Stimulated activated CD4-positive, alpha-beta T cell treated with anti-CD3 and anti-CD28 coated beads, Interleukin-15, amount 100 ng/mL, for 24 hours (primary cell): ENCODE results near the gene ALK.
"Not testable (repeated sequence)": the region's sequence is repeated elsewhere in the genome, so short reads cannot be mapped to it uniquely, and the experiment has no call there.

Experiments
- DNase-seq: peaks from one replicate; pipeline ENCODE4 v3.0.0-alpha.2; 2020

Gene ALK

DNA sequence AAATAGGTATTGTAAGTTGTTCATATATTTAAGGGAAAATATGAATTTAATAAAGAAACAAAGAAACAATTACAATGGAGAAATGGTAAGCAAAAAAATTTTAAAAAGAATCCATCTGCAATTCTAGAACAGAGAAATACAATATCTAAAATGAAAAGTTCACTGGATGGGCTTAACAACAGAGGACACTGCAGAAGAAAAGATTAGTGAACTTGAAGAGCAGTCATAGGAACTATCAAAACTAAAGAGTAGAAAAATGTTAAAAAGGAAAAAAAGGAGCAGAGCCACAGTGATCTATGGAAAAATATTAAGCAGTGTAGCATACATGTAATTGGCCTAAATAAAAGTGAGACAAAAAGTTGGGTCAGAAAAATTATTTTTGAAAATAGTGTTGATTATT, 83.5 kb downstream of the ALK start:
- no peak for DNase-seq

DNA sequence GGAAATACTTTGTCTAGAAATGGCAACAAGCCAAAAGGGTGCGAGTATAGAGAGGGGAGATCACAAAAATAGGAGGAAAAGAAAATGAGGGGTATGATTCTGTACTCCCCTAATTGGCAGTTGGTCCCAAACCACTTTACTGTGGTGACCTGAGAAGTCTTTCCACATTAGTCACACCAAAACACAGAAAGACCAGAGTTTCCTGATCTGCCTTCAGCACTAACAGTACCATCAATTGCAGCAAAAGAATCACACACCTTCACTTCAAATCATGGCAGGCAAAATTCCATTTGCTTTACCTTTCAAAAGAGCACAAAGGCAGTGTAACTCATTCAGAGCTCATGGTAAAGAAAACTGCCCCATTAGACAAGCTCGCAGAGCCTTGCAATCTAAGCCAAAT, 86.8 kb downstream of the ALK start:
- DNase-seq = no peak

DNA sequence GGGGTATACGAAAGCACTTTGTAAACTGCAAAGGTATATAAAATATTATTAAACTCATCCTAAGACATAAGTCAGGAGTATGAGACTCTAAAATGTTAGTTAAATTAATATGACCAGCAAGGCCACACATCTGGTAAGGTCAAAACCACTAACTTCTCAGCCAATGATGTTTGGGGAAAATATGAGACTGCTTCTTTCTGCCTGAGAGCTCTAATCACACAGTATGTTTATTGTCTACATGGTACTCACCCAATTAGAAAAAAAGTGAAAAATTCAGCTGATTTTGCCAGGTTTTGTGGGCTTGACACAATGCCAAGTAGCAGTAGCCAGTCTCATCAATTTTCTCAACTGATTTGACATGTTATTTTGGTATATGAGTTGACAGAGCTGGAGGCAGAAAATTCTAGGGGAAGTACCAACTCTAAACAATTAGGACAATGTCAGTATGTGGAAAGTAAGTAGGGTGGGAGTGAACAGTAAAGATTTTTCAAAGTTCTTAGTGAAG, 87.3 kb downstream of the ALK start:
- no peak for DNase-seq

DNA sequence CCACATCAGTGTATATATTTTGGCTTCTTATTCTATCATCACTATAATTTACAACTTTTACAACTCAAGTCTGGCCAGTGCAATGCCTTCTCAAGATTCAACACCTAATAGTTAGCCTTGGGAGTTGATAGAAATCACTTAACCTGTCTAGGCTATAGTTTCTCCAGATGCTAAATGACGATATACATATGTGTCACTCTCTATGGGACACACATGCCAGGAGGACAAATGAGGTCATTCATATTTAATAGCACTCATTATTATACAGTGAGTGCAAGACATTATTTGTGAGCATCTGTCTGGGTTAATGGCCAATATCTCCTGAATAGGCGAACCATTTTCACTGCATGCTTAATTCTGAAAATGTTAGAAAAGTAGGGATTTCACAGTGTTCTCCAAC, 89.8 kb downstream of the ALK start:
- no peak for DNase-seq

DNA sequence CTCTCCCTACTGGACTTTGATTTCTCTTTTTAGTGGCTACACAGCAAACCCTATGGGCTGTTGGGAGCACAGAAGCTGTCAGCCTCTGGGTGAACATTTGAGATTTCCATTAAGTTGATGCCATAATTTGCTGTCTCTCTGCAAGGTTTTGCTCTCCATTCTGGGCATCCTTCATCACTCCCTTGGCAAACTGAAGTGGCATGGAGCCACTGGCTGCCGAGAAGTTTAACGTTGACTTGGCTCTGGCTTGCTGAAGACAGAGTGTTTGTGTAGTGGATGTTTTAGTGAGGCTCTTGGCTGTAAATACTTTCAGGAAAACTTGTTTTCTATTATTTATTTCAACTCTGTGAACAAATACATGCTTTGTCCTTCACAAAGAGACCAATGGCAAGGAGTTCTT, 91.5 kb downstream of the ALK start:
- DNase-seq = no peak

DNA sequence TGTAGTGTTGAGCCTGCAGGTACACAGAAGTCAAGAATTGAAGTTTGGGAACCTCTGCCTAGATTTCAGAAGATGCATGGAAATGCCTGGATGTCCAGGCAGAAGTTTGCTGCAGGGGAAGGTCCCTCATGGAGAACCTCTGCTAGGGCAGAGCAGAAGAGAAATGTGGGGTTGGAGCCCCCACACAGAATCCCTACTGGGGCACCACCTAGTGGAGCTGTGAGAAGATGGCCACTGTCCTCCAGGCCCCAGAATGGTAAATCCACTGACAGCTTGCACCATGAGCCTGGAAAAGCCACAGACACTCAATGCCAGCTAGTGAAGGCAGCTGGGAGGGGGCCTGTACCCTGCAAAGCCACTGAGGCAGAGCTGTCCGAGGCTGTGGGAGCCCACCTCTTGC, 97.2 kb downstream of the ALK start:
- not testable (repeated sequence) for DNase-seq

DNA sequence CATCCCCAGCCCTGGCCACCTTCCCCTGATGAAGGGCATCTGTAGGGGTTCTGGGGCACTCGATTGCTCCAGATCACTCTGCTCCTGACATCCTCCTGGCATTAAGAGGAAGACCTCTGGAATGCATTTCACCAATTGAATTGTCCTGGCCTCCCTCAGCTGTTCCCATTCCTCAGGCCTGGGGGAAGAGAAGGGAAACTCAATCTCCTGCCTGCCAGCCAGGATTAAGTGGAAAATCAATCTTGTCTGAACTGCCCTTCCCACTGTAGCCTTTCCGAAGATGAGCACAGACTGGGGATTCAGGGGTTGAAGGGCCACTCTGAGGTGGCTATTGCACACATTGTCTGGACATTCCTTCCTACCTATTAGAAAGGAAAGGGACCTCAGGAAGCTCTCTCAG, 99.8 kb downstream of the ALK start:
- DNase-seq = no peak

DNA sequence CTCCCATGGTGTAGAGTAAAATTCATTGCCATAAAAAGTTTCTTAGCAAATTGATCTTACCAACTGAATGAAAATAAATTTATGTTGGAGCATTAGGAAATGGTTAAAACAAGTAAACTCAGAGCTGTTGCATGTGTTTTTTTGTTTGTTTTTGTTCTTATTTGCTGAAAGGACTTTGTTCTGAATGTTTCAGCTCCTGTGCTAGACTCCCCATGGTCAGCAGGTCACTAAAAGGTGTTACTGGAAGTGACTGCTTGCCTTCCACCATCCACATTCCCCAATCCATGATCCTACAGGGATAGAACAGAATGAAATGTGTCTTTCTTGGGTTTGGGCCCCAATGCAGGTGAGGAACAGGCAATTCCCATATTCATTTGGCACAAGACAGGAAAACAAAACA, 101.8 kb downstream of the ALK start:
- DNase-seq = no peak

DNA sequence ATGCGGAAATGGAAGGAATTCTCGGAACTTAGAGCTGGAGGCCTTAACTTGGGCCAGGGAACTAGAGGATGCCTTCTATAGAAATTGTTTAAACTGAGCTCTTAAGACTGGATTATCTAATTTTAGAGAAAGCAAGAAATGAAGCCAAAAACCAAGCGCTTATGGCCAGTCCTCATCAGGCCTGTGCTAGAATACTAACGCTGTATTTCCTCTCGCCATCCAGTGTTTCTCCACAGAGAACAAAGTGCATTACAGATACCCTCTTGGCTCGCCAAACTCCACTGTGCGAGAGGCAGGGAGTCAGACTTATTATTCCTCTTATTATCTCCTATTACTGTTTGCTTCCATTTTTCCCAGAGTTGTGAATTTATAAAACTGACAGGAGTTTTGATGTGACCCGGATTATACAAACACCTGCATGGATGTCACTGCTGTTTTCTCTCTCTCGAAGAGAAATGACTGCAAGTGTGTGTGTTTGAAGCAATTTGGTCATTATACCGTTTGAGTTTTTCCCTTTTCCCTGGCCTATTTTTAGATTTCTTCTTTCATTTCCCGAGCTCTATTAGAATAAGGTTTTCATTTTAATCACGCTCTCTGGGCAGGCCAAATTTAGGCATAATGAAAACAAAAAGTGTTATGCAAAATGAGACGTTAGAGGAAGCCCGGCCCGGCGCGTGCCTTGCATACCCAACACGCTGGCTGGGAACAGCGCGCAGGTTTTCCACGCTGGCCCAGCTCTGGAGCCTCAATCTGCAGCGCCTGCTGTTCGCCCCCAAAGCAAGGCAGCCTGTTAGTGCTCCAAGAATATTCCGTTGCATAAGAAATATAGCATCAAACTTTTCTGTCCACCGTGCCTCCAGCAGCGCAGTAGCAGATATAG, 103.3 kb downstream of the ALK start:
- no peak for DNase-seq

DNA sequence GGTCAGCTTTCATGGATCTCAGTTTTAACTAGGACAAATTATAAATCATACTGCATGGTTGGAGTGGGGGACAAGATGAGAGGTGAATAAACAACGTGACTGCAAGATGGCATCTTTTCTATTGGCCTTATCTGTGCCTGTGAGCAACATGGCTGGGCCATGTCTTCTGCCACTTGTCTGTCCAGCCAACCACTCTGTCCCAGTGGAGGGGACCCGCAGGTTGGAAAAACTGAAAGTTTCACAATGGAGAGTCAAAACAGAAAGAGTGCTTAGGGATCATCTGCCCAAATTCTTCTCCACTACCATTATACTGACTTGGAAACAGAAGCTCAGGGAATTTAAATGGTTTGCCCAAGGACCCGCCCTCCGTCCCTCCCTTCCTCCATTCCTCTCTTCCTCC, 104.1 kb downstream of the ALK start:
- DNase-seq = no peak

DNA sequence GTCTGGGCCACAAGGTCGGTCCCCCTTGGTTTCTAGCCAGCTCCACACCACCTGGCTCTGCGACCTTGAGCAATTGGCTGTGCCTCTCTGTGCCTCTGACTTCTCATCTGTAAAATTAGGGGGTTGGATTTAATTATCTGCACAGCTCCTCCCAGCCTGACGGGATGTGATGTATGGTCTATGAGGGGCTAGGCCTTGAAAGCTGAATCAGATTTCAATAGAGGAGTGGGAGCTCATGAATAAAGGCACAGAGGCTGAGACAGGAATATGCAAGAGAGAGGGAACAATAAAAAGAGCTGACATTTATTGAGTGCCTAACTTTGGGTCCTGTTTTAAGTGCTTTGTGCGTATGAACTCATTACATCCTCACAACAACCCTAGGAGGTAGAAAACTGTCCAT, 104.7 kb downstream of the ALK start:
- DNase-seq = no peak

DNA sequence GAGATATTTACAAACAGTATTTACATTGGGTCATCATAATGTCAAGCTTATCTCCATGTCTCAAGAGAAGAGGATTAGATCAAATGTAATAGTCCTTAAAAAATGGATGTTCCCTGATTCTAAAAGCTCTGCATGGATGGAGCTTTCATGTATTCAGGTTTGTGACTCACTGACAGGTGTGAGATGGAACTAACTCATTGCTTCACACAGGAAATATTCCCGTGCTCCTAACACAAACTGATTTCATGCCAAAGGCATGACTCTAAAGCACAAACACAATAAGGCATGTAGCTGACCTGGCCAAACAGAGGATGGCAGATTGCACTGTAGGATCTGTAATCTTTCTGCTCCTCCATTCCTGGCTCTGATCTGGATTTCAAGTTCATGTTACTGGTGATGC, 110.0 kb downstream of the ALK start:
- DNase-seq = no peak

DNA sequence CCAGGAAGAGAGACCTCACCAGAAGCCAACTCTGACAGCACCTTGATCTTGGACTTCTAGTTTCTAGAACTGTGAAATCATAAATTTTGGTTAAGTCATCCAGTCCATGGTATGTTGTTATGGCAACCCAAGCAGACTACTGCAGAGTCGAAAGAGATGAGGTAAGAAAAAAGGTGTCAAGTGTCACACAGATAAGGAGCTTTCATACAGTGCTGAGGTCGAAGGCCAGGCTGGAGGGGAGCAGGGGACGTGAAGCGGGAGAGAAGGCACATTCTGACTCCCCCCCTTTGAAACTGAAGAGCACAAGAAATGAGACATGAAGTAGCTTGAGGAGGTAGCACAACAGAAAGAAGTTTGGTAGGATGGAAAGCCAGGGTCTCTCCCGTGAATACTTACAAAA, 110.4 kb downstream of the ALK start:
- no peak for DNase-seq

DNA sequence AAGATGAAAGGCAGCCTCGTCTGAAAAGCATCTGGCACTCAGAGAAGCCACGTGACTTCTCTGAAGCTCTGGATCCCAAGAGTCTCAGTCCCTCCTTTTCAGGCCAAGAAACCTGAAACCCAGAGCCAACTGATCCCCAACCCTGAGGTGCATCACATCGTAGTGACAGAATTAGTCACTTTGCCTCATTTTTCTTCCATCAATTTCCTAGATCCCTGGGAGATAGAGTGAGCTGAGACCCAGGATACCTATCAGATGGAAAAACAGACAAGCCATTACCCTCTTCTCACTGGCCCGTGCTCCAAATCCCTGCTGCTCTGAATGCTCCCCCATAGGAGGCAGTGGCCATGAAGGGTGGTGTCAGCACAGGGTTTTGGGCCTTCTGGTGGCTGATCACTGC, 113.1 kb downstream of the ALK start:
- no peak for DNase-seq

DNA sequence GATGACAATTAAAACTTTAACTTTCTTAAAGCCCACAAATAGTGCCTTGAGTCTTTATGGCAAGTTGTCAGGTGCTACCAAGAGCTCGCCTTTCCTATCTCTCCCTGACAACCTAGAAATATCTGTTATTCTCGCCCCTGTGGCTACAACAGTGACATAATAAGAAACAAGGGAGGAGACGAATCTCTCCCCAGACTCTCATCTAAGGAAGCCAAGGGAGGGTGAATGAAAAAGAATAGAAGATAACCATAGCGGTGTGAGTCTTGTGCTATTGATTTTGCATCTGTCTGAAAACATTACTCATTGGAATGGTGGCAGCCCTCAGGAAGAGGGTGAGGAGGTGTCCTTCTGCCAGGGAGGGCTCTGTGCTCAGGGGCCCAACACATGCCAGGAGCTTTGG, 114.3 kb downstream of the ALK start:
- no peak for DNase-seq

DNA sequence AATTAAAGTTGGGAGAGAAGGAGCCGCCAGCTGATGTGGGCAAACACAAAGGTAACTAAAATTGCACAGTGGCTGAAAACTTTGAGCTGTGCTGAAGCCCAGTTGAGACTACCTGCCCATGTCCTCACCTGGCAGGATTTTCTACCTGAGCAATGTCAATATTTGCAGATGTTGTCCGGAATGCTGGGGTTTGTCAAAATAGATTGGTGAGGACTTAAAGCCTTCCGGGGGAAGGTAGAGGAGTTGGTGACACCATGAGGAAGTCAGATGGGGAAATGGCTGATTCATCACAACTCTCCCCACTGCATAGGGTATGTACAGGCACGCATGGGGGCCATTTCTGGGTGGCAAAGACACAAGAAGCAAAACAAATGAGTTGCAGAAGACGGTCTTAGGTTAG, 114.9 kb downstream of the ALK start:
- DNase-seq = no peak

DNA sequence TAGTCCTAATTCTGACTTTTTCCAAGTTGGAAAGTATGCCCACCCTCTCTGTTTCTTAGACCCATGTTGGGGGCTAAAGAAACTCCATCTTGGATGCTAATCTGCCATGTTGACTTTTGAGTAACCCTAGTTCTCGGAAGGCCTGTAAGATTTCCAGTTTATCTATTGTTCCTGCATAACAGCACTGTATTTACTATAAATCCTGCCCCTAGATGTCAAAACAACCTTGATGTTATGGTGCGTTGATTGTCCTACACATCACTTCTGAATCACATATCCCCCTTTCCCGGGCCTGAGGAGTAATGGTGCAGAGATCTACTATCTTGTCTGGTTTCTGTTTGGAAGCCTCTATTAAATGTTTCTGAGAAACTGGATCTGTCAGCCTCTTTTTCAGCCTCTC, 116.7 kb downstream of the ALK start:
- DNase-seq = no peak

DNA sequence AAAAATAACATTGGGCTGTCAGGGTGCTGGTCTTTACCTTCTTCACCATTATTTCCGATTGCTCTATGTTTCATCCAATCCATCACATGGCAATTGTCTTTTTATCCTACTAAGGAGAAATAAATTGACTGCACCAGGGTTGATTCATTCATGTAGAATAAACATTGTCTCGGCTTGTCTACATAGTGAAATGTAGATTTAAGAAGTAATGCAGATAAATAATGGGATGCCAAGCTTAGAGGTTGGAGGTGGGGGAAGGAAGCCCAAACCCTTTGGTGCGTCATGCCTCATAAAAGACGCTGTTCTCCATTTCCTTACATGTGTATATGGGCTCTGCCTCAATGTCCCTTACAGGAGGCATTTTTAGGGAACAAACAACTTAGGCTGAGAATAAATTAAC, 117.8 kb downstream of the ALK start:
- DNase-seq = no peak

DNA sequence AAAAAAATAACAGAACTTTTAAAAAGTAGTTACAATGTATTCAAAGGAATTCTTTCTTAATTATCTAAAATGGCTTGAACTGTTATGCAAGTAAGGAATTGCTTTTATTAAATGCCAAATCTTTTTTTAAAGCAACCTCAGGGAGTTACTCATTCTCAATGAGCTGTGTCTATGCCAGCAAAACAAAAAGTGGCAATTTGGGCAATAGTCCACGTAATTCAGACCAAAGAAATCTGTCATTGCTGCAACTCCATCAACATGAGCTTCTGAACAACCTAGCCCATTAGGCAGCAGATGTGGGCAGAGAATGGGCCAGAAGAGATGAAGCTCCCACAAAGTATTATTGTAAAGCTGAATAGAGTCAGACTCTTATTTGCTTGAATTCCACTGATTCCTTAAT, 118.4 kb downstream of the ALK start:
- no peak for DNase-seq

DNA sequence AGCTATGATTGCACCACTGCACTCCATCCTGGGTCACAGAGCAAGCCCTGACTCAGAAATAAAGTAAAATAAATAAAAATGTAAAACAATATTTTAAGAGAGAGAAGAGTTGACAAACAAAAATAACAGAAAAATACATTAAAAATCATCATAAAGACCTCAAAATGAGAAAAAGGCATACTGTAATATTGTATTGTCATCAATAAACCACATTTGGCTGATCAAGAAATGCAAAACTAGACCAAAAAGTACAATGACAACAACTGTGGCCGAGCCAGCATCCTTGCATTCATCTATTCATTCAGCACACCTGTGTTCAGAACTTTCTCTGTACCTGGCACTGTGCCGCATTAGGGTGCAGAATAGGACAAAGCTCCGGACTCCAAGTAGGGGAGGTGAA, 121.8 kb downstream of the ALK start:
- no peak for DNase-seq

DNA sequence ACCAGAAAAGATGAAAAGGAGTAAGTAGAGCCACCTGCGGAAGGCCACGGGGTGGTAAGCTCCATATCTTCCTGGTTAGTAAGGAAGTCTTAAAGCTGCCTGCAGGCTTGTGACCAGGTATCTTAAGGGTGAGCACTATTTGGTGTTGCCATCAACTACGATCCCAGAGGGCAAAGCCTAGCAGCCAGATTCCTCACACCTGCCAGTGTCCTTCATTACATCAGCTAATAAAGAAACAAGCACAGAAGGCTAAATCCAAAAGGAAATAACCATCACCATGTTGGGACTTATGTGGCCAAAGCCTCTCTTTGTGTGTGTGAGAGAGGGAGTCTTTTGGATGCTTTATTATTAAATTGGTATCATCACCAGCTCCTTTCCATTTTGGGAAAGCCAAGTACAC, 123.5 kb downstream of the ALK start:
- no peak for DNase-seq

DNA sequence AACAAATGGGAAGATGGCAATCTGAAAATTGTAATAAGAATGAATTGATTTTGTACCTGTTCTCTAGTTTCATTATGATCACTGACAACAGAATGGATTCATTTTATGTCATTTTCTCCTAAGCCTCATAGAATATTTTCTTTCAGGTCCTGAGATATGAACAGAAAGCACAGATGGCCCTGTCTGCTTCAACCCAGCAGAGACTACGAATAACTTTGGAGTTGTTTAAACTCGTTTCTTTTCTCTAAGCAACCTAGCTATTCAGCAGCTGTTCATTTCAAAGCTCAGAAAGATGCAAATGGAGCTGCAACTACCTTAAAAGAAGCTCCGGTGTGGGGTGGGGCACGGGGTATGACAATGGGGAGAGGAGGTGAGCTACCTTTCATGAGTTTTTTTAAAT, 124.9 kb downstream of the ALK start:
- no peak for DNase-seq

DNA sequence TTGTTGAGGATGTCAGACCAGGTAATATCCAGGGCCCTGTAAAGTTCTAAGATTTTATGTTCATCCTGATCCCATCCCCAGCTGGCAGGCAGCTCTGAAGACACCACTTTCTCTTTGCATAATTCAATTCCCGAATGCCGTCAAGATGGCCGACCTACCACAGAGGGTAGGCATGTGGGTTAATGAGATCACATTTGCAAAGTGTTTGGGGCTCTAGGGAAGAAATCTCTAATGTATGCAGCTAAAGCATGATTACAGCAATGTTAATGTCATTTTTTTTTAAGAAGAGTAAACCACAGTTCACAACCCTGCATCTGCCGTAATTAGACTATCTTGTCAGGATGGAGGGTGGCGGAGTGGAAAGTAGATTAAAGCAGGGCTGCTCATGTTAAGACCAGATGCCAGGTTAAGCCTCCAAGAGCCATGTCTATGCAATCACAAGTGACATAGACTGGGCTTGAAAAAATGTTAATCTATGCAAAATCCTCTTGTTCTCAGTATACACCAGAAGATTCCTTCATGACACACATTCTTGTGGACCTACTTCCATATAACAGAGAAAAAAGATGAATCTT, 131.4 kb downstream of the ALK start:
- no peak for DNase-seq
